ENCODE measurements around the gene HDDC2.
A peak's percentile ranks its signal among the peaks of the same experiment; 100 is the strongest.

The HDDC2 gene

DNA sequence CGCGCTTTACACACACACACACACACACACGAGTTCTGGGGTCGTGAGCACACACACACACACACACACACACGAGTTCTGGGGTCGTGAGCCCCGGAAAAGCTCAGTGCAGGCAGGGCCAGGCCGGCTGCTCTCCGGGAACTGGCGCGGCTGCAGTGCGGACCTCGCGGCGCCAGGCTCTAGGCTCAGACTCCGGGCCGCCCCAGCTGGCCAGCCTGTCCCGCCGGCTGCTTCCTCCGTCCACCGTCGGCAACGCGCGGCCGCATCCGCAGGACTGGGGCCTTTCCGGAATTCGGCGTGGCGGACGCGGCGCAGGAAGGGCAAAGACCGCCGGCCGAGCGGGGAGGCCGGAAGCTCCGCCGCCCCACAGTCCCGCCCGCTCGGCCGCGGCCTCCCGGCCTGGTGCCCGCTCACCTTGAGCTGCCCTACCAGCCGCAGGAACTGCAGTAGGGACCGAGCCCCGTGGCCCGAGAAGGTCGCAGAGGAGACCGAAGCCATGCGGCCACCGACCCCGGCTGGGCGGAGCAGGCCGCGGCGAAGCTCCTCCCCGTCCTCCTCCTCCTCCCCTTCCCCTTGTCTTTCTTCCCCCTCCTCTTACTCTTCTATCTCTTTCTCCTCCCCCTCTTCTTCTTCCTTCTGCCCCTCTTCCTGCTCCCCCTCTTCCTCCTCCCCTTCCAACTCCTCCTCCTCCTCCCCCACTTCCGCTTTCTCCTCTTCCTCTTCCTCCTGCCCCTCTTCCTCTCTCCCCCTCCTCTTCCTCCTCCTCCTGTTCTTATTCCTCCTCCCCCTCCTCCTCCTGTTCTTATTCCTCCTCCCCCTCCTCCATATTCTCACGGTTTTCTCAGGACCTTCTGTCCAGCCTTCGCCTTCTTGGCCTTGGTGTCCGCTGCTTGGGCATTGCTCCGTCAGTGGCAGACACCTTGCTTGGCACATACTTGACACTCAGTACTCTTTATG, at the start of gene HDDC2:
TSS of gene HDDC2 (minus strand) at position 533 of the 957 bp plus-strand sequence. CDS start at position 498, 35 bp downstream.
- DNase-seq (ENCODE audit: low spot score), result peak; percentile 45

- DNase-seq (ENCODE audit: low spot score), result no peak
These were observed 45.3 kb upstream of the HDDC2 start for GRCh38 chr6:125346926-125347563.

- DNase-seq (ENCODE audit: low spot score), result no peak
These were observed 44.6 kb upstream of the HDDC2 start for GRCh38 chr6:125346201-125346925.

GRCh38 chr6:125341460-125341859, 39.7 kb upstream of the HDDC2 start:
- no peak for DNase-seq (ENCODE audit: low spot score)

GRCh38 chr6:125340991-125341390, 39.2 kb upstream of the HDDC2 start:
- no peak for DNase-seq (ENCODE audit: low spot score)

DNA sequence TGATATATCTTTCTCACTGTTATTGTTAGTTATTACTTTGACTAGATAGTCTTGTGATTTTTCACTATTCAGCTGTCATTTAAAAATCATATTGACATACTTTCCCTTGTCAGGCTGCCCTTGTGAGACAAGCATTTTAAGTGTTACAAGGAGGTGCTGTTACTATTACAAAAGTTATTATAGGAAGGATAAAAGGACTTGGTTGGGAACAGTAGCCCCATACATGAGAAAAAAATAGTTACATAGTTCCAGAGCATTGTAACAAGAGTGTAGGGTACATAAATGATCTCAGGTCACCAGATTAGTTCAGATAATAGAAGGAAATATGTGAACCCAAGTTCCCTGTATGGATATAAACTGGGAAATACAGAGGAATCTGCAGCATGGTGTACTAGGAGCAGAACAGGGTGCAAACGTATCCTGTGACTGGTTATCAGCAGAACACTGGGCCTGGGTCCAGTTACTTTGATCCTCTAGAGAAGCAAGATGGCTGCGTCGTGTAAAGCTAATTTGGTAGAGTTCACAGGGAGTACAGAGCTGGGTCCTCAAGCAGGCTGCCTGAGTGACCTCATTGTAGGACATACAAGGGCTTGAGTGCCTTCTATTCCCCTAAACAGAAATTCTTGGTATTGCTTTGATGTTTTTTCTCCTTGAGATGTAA, 38.5 kb upstream of the HDDC2 start:
- no peak for DNase-seq (ENCODE audit: low spot score)

DNA sequence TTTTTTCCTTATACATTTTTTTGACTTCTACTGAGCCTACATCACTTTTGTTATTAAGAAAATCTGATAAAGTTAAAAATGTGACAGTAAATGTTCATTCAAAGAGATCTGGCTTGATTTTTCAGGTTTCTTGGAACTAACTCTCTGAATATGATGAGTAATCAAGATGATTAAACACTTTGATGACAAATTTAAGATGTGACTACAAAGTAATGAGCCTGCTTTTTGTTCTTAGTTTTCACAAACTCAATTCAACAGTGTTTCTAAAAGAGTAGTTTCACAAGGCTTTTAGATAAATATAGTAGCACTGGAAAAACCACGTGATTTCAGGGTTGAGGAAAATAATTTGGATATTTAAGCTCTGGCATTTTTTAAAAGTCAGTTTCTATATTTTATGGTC, 37.9 kb upstream of the HDDC2 start:
- DNase-seq (ENCODE audit: low spot score), result no peak

DNA sequence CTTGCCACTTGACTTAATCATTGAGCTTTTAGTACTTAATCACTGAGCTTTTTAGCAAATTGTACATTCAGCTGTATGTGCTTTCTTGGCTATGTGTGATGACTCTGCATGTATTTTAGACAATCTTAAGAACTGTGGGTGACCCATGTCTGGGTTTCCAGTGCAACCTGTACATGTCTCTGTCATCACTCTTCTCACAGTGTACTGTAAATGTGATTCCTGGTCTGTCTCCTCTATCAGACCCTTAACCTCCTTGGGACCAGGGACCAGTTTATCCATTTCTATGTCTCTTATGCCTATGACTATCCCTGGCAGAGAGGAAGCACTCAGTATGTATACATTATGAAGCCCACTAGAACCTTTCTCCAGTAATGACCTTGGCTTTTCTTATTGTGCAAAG, 36.6 kb upstream of the HDDC2 start:
- no peak for DNase-seq (ENCODE audit: low spot score)

DNA sequence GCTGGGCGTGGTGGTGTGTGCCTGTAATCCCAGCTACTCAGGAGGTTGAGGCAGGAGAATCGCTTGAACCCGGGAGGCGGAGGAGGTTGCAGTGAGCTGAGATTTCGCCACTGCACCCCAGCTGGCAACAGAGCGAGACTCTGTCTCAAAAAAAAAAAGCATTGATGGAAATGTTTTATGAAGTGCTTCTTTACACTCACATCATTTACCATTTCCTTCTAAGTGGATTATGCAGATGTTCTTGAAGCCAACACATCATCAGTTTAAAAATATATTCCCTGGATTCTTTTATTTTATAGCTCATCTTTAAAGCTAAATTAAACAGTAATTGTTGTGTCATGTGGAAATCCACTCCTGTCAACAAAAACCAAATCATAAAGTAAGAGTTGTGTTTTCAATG, 35.9 kb upstream of the HDDC2 start:
- DNase-seq (ENCODE audit: low spot score), result no peak

DNA sequence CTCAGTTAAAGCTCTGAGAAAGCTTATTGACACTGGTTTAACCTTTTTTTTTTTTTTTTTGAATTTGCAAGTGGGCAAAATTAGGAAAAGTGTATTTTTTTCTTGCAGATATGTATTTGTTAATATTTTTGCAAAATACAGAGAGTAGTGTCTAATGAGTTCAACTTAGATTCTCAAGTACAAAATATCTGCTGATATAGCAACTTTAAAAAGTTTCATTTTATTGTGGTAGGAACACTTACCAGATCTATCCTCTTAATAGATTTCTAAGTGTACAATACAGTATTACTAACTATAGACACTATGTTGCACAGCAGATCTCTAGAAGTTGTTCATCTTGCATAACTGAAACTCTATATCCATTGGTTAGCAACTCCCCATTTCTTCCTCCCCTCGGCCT, 30.9 kb upstream of the HDDC2 start:
- no peak for DNase-seq (ENCODE audit: low spot score)

DNA sequence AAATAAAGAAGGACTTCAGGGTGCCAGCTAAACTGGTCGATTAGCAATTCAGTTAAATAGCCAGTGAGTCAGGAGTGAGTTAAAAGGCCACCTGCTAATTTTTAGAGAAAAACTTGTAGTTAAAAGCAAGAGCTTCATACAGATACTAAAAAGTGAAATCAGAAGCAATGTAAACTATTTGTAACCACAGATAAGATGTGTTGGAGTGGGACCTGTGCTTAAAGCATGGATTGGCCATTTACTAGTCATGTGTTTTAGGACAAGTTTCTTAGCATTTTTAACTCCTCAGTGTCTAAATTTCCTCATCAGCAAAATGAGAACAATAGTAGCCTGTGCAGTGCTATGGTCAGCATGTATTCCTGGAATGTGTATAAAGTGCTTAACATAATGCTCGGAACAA, 23.8 kb upstream of the HDDC2 start:
- no peak for DNase-seq (ENCODE audit: low spot score)

DNA sequence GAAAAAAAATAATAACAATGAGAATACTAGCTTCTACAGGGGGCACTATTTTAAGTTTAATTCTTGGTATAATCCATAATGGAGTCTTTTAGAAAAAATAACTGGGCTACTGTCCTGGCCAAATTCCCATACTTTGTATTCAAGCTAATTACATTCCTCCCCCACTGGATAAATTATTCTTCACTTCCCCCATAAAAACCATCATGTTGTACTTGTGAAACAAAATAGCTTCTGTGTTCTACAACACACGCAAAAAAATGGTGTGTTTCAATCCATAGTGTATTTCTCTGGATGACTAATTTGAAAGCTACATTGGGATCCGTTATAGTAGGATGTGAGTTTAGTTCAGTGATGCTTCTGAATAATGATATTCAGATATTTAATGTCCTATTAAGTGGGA, 21.6 kb upstream of the HDDC2 start:
- no peak for DNase-seq (ENCODE audit: low spot score)

GRCh38 chr6:125316621-125317020, 14.9 kb upstream of the HDDC2 start:
- peak; percentile 96 for DNase-seq (ENCODE audit: low spot score)

- no peak for DNase-seq (ENCODE audit: low spot score)
These were observed 13.8 kb upstream of the HDDC2 start for GRCh38 chr6:125315548-125315947.

DNA sequence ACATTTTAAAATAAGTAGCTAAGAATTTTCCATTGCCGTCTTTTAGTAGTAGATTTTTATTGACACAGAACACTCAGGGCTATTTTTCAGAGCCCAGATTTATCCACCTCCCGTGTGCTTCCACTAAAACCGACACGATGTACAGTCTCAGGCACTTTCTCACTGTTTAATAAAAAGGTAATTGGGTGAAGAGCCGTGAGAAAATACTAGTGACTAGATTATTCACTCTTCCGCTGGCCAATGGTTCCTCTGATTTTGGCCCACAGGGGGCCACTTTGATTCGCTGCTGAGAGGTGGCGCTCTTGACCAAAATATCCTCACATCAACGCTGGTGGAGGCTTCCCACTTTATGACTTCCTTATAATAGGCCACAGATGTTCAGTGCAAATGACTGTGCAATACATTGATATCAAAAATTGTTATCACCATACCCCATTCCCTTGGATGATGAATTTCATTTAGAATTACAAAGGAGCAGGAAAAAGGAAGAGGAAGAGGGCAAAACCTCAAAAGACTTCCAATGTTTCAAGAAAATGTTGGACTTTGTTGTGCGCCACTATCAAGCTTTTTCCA, 12.3 kb upstream of the HDDC2 start:
- peak; percentile 81 for DNase-seq (ENCODE audit: low spot score)

DNA sequence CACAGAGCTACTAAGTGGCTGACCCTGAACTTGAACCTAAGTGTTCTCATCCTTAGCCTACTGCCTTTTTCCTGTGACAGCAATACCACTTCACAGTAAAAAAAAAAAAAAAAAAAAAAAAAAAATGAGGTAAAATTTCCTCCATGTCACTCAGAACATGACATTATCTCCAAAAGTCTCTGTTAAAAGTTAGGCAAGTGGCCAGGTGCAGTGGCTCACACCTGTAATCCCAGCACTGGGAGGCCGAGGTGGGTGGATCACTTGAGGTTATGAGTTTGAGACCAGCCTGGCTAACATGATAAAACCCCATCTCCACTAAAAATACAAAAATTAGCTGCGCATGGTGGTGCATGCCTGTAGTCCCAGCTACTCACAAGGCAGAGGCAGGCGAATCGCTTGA, 11.2 kb upstream of the HDDC2 start:
- no peak for DNase-seq (ENCODE audit: low spot score)

- no peak for DNase-seq (ENCODE audit: low spot score)
These were observed 10.7 kb upstream of the HDDC2 start for GRCh38 chr6:125312478-125312877.

DNA sequence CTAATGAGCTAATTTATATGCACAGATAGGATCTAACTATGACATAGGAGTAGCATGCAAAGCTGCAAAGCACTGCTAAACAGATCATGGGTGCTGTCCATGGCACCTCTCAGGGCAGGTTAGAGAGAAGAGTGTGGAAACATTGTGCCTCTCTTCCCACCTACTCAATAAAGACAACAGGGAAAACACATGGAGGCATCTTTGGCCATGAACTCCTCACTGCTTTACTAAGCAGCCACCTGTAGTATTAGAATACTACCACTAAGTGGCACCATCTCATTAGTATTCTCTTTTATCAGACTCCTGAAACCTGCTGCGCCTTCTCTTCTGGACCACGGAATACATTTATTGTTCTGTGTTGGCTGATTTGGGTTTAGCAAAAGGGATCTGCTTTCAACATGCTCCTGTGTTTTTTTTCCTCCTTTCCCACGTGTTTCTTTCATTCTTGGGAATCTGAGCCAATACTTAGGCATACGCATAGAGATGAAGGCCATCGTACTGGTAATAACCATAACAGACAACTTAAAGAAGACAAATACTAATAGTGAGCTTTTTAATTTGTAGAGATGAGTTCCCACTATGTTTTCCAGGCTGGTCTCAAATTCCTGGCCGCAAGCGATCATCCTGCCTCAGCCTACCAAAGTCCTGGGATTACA, 9.4 kb upstream of the HDDC2 start:
- DNase-seq (ENCODE audit: low spot score), result peak; percentile 75

GRCh38 chr6:125307964-125308615, 6.3 kb upstream of the HDDC2 start:
- DNase-seq (ENCODE audit: low spot score), result no peak

- DNase-seq (ENCODE audit: low spot score), result no peak
These were observed 5.5 kb upstream of the HDDC2 start for GRCh38 chr6:125307150-125307838.
